NAMALWA (cell line): ENCODE results near the gene SPANXB1.
"Not testable (repeated sequence)": the region's sequence is repeated elsewhere in the genome, so short reads cannot be mapped to it uniquely, and the experiment has no call there.

Source experiments
- DNase-seq: peaks from one replicate; pipeline ENCODE4 v3.0.0-alpha.2; 2015; ENCODE audit warnings: low spot score

SPANXB1 gene

GRCh38 chrX:141002568-141002967 lies at the start of gene SPANXB1:
TSS of gene SPANXB1 (plus strand) at chrX:141002594. CDS start at chrX:141002694, 100 bp downstream.
- DNase-seq: peak; percentile 2

GRCh38 chrX:140967036-140967435 lies 35.4 kb upstream of the SPANXB1 start:
- DNase-seq: no peak

- DNase-seq: no peak
These were observed 31.1 kb upstream of the SPANXB1 start for GRCh38 chrX:140971099-140971795.

- no peak for DNase-seq
These were observed 26.9 kb upstream of the SPANXB1 start for GRCh38 chrX:140975472-140975871.

- no peak for DNase-seq
These were observed 22.1 kb upstream of the SPANXB1 start for GRCh38 chrX:140980271-140980670.

GRCh38 chrX:140983730-140984129 lies 18.7 kb upstream of the SPANXB1 start:
- no peak for DNase-seq

GRCh38 chrX:141005243-141005642 lies 2.8 kb downstream of the SPANXB1 start:
- DNase-seq: not testable (repeated sequence)

GRCh38 chrX:141044246-141044645 lies 41.9 kb downstream of the SPANXB1 start:
- not testable (repeated sequence) for DNase-seq

GRCh38 chrX:141049878-141050277 lies 47.5 kb downstream of the SPANXB1 start:
- not testable (repeated sequence) for DNase-seq

- DNase-seq: peak; percentile 19
These were observed 49.7 kb downstream of the SPANXB1 start for GRCh38 chrX:141052098-141052497.
